HG02588 (cell line): ENCODE measurements around the gene TINAGL1.

Experiments
- ATAC-seq: cut with Tn5 transposase; IDR thresholded peaks from one replicate; pipeline ENCODE4 v1.9.1; 2021; ENCODE audit warnings: mild to moderate bottlenecking, moderate library complexity; ENCODE audit not compliant: unreplicated experiment

The TINAGL1 gene

DNA sequence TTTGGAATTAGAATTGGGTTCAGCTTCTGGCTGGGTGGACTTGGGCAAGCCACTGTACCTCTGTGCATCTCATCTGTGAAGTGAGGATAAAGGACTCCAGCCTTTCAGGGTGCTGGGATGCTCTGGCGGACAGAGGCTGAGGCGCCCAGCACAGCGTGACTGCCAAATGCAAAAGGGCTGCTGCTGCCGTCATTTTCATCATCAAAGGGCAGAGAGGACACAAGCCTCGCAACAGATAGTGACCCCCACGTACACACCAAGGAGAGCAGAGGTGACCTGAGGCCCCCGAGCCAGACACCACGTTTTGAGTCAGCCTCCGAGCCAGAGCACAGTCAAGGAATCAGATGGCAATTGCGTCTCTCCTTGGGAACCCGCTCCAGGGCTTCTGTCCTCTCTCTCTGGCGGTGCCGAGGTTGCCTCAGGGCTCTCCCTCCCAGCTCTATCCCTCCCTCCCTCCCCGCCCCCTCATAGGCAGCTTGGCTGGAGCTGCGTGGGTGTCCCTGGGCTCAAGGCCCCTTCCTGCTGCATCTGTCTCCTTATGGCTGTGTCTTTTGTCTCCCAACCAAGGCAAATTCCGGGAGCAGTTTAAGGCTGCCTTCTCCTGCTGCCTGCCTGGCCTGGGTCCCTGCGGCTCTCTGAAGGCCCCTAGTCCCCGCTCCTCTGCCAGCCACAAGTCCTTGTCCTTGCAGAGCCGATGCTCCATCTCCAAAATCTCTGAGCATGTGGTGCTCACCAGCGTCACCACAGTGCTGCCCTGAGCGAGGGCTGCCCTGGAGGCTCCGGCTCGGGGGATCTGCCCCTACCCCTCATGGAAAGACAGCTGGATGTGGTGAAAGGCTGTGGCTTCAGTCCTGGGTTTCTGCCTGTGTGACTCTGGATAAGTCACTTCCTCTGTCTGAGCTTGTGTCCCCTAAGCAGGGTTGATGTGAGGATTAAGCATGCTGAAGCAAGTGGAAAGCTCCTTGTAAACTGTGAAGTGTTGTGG lies 50.2 kb downstream of the TINAGL1 start:
- ATAC-seq = no peak

DNA sequence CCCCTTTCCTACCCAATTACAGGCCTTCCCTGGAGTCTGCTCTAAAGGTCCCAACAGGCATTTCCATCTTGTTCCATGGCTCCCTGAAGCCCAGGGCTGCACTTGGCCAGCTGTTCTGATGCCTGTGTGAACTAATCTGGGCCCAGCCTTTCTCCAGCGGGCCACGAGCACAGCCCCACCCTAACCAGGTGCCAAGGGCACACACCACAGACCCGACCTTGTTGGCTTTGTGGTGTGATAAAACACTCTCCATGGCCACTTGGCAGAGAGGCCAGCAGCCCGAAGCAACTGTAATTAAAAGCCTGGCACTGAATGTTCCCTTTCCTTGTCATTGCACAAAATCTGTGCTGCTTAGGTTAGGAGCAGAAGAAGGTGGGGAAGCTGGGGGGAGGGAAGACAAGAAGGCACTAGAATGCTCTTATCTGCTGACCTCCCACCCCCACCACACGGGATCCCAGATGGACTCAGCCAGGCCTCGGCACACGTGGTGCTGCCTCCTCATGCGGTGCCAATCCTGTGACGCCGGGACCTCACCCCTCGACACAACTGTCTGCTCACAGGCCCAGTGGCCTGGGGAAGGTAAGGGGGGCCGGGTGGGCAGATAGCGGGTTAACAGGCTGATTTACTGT lies 51.1 kb downstream of the TINAGL1 start:
- no peak for ATAC-seq

DNA sequence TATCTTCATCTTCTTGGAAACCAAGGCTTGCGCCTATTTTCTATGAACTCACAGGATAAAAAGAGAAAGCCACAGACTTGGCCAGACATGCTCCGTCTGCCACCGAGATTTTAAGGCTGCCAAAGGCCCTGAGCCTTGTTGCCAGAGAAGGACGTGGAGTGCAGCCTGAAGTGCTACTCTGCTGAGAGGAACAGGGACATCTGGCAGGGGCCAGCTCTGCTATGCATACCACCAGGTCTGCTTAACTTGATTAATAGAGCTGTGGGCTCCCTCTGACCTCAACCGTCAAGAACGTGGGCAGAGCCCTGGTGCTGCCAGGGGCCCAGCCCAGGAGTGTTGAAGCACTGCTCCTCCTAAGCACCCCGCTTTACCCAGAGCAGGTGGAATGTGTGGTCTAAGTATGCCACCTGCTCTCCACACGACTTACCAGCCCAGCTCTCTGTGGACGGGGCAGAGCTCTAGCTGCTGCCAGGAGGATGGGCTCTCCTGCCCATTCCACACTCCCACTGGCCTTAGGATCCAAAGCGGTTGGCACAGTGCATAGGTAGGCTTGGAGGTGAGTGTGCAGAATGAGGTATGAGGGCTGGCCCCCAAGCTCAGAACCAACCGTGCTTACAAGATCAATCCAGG lies 51.7 kb downstream of the TINAGL1 start:
- no peak for ATAC-seq

DNA sequence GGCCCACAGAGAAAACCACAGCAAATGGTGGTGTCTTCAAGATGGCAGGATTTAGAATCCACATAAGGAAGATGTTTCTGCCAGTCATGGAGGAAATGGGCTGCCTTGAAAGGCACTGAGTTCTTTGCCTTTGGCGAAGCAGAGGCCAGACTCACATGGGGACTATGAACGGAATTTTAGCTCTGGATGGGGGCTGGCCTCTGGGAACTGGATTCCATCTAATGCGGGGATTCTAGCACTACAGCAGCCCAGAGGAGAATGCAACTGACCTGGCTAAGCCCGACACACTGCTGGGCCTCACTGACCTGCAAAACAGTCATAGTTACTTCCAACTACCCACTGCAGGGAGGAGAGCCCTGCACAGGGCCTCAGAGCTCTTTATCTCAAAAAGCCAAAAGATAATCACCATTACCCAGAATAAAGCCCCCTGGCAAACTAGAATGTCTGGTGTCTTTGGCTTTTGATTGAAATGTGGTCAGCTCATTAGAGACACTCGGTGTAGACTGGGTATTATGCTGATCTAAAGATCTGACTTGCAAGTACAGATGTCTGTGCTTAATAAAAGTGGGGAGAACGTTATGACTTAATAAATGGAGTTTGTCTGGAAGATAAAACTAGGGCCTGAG lies 52.7 kb downstream of the TINAGL1 start:
- no peak for ATAC-seq

DNA sequence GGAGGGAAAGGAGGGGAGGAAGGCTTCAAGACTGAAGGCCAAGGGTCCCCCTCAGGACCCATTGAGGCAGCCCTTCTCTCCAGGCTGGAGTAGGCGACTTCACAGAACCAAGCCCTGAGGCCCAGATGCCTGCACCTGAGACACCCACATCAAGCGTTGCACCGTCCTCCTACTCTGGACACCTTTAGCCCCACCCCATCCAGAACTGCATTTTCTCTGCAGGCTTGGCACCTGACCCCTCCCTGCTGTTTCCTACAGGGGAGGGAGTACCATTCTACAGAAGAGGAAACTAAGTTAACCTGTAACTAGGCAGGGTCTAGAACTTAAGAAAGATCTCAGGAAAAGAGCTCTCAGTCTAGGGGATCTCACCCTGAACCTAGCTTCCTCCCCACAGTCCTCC lies 56.3 kb downstream of the TINAGL1 start:
- no peak for ATAC-seq

DNA sequence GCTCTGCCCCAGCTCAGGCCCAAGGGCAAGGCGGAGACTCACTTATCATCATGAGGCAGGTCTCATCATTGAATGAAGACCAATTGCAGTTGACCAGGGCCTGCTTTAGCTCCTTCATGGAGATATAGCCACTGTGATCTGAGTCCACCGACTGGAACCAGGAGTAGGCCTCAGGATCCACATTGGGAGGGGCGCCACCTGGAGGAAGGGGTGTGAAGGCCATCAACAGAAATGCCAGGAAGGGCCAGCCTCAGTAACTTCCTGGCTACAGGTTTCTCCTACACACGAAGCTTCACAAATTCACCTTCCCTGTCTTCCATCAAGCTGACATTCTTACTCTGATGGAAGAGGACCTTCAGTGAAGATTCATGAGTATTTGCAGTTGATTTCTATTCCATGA lies 56.8 kb downstream of the TINAGL1 start:
- no peak for ATAC-seq
